ENCODE results near the gene FGFRL1.

- TF ChIP-seq POLR2A (IDR thresholded peaks at IDR 0.05) = no peak
- TF ChIP-seq CTCF (IDR thresholded peaks at IDR 0.05) = no peak
- no peak for TF ChIP-seq EP300 (IDR thresholded peaks at IDR 0.05)
These were observed 40.0 kb downstream of the FGFRL1 start for GRCh38 chr4:1051472-1051871.
